Right atrium auricular region (tissue), 2 donors: ENCODE measurements around the gene YJU2. TPM values are rescaled to one million over a fixed set of nuclear protein-coding genes. Genes with fewer than 3 reads are reported as not detected.
A peak's percentile ranks its signal among the peaks of the same experiment; 100 is the strongest.

Experiments
- DNase-seq: peaks from one replicate; pipeline ENCODE4 v3.0.0-alpha.2; 2019; ENCODE audit warnings: low spot score
- H3K27ac ChIP-seq, 2 donors: fragments of 200-600 bp; sonication (generic); 1 replicate in 1 of 2; 2 replicates in 1 of 2; pipeline ENCODE4 v1.5.1; 2016 to 2019
- H3K27me3 ChIP-seq, 2 donors: fragments of 200-600 bp; sonication (generic); one replicate each; pipeline versions ENCODE4 v1.5.1 to v1.6.0; 2017 to 2019
- H3K36me3 ChIP-seq: fragments of 200-600 bp; sonication (generic); one replicate; pipeline ENCODE4 v1.5.1; 2016
- H3K4me1 ChIP-seq, 2 donors: fragments of 200-600 bp; sonication (generic); one replicate each; pipeline versions ENCODE4 v1.5.1 to v1.6.0; 2017 to 2019
- H3K4me3 ChIP-seq, 2 donors: fragments of 200-600 bp; sonication (generic); 1 replicate in 1 of 2; 2 replicates in 1 of 2; pipeline ENCODE4 v1.5.1; 2017 to 2019; ENCODE audit warnings: mild to moderate bottlenecking in 1 of 2, moderate library complexity in 1 of 2
- H3K9me3 ChIP-seq, 2 donors: fragments of 200-600 bp; sonication (generic); one replicate each; pipeline ENCODE4 v1.5.1; 2019
- total RNA-seq, 2 donors: library from RNA; depleted of rRNA; stranded (reverse); fragments of >200 nt; gene quantifications; one replicate each; pipeline ENCODE4 v1.1.0, GENCODE V29; 2016
- TF ChIP-seq, protein P1 (sequence below), 2 donors: fragments of 200-600 bp; sonication (generic); IDR thresholded peaks; one replicate each; pipeline ENCODE4 v1.5.1; 2019; ENCODE audit warnings: antibody characterized with exemption in 2 of 2

The YJU2 gene
- total RNA-seq, 2 donors from 2014 or later: 9.1 to 17.6 TPM

DNA sequence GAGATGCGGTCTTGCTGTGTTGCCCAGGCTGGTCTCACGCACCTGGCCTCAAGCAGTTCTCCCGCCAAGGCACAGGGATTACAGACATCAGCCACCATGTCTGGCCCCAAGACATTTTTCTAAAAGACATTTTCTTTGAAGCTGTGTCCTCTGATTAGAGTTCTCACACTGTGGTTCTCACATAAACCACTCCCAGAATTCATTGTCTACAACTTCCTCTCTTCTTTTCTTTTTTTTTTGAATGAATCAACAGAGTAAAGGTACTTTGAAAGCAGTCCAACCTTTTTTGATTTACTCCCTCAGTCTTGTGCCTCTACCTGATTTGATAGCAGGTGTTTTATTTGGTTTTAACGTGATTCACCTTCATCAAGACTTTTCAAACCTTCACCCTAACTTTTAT, 17.9 kb downstream of the YJU2 start:
- TF ChIP-seq, protein P1, sequence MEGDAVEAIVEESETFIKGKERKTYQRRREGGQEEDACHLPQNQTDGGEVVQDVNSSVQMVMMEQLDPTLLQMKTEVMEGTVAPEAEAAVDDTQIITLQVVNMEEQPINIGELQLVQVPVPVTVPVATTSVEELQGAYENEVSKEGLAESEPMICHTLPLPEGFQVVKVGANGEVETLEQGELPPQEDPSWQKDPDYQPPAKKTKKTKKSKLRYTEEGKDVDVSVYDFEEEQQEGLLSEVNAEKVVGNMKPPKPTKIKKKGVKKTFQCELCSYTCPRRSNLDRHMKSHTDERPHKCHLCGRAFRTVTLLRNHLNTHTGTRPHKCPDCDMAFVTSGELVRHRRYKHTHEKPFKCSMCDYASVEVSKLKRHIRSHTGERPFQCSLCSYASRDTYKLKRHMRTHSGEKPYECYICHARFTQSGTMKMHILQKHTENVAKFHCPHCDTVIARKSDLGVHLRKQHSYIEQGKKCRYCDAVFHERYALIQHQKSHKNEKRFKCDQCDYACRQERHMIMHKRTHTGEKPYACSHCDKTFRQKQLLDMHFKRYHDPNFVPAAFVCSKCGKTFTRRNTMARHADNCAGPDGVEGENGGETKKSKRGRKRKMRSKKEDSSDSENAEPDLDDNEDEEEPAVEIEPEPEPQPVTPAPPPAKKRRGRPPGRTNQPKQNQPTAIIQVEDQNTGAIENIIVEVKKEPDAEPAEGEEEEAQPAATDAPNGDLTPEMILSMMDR (IDR thresholded peaks at IDR 0.05): no peak
- peaks cover 0 to 3% of the 10 kb centered on the region in 2 donors for H3K4me1 ChIP-seq
- no peak overlapping the region for H3K4me3 ChIP-seq
- no peaks in the 10 kb centered on the region for H3K27me3 ChIP-seq
- H3K36me3 ChIP-seq: peaks cover 57% of the 10 kb centered on the region
- no peak overlapping the region for H3K27ac ChIP-seq
- DNase-seq: no peak
- H3K9me3 ChIP-seq: no peaks in the 10 kb centered on the region

DNA sequence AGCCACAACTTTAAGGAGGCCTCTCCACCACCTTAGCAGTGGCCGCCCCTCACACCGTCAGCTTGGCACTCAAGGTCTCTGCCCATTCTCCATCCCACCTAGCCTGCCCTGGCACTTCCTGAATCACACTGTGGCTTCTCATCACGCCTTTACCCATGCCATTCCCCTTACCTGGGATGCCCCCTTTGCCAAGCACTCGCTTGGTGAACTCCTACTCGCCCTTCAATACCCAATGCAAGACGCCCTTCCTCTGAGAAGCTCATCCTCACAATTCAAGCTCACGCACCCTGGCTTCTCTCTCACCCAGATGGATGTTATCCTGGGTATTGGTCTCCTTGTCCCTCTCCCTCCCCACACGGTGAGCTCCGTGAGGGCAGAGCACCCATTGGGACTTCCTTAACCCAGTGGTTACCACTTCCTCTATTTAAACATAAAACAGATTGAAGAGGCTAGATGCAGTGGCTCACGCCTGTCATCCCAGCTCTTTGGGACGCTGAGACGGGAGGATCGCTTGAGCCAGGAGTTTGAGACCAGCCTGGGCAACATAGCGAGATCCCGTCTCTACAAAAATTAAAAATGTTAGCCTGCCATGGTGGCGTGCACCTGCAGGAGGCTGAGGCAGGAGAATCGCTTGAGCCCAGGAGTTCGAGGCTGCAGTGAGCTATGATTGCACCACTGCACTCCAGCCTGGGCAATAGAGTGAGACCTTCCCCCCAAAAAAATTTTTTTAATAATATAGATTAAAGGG, 19.5 kb downstream of the YJU2 start:
- Histone ChIP-seq H3K36me3 (peaks cover 41% of the 10 kb centered on the region), H3K4me1 (peaks cover 0 to 3% of the 10 kb centered on the region in 2 donors), H3K27ac (no peak overlapping the region), H3K27me3 (no peaks in the 10 kb centered on the region), H3K9me3 (no peaks in the 10 kb centered on the region), H3K4me3 (no peak overlapping the region)
- DNase-seq: no peak
- TF ChIP-seq, protein P1 (IDR thresholded peaks at IDR 0.05): no peak

DNA sequence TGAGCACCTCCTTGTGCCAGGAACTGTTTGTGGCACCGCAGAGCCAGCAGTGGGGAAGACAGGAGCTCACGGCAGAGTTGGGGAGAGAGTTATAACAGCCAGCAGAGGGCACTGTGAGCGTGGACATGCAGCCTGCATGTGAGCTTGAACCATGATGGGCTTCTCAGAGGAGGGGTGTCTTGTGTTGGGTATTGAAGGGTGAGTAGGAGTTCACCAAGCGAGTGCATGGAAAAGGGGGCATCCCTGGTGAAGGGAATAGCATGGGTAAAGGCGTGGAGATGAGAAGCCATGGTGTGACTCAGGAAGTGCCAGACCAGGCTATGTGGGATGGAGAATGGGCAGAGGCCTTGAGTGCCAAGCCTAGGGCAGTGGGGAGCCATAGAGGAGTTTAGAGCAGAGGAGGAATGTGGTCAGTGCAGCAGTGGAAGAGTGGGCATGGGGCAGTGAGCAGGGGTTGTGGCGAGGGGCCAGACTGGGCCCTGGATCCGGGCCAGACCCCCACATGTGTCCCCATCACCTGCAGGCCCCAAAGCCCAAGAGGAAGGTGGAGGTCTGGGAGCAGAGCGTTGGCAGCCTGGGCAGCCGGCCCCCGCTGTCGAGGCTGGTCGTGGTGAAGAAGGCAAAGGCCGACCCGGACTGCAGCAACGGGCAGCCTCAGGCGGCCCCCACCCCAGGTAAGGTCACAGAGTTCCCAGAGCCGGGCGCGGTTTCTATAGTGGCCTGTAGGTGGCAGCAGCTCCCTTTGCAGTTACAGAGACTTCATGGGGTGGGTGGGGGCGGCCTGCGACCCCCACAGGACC, 20.4 kb downstream of the YJU2 start:
- Histone ChIP-seq H3K9me3 (no peaks in the 10 kb centered on the region), H3K27me3 (no peaks in the 10 kb centered on the region), H3K36me3 (peaks cover 35% of the 10 kb centered on the region), H3K4me1 (peaks cover 0 to 3% of the 10 kb centered on the region in 2 donors), H3K4me3 (no peak overlapping the region), H3K27ac (no peak overlapping the region)
- DNase-seq: no peak
- TF ChIP-seq, protein P1 (IDR thresholded peaks at IDR 0.05): peak; percentile 84 to 90

DNA sequence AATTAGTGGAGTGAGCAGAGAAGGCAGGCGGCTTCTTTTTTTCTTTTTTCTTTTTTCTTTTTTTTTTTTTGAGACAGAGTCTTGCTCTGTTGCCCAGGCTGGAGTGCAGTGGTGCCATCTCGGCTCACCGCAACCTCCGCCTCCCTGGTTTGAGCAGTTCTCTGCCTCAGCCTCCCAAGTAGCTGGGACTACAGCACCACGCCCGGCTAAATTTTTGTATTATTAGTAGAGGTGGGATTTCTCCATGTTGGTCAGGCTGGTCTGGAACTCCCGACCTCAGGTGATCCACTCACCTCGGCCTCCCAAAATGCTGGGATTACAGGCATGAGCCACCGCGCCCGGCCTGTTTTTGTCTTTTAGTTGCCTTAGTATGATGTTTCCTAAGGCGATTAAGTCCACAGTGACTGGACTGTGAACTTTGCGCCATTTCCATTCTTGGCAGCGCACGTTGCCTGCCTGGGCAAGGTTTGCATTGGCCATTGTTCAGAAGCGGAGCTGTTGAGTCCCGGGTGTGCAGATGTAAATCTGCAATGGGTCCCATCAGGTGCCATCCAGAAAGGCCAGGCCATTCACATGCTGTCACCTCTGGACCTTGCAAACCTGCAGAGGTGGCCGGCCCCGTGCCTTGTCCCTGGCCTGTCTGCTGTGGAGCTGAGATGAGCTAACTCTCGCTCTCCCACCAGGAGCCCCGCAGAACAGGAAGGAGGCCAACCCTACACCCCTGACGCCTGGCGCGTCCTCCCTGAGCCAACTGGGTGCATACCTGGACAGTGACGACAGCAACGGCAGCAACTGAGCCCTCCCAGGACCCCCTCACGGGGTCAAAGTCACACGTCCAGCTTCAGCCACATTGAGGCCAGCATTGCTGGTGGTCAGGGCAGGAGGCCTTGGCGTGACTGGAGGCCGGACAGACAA, 21.3 kb downstream of the YJU2 start:
- H3K9me3 ChIP-seq: no peaks in the 10 kb centered on the region
- peak overlapping the region in 1 of 2 donors; percentile 54 for H3K27ac ChIP-seq
- H3K4me3 ChIP-seq: no peak overlapping the region
- no peak for DNase-seq
- H3K4me1 ChIP-seq: peaks cover 0 to 3% of the 10 kb centered on the region in 2 donors
- no peaks in the 10 kb centered on the region for H3K27me3 ChIP-seq
- TF ChIP-seq, protein P1 (IDR thresholded peaks at IDR 0.05): peak in 1 of 2 donors; percentile 0
- H3K36me3 ChIP-seq: peaks cover 27% of the 10 kb centered on the region

DNA sequence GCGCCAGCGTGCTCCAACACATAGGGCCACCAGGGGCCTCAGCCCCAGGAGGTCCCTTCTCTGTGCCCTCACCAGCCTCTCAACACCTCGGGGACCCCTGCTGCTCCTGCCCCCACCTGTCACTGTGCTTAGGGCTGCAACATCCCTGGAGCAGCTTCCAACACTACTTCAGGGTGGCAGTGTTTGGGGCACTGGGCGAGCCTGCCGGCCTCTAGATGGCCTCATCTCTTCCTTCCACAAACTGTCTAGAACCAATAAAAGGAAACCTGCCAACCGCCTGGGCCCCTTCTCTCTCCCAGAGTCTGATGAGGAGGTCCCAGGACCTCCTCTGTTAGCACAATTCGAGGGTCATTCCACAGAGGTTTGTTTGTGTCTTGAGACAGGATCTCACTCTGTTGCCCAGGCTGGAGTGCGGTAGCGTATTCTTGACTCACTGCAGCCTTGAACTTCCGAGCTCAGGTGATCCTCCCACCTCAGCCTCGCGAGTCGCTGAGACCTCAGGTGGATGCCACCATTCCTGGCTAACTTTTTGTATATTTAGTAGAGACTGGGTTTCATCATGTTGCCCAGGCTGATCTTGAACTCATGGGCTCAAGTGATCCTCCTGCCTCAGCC, 22.0 kb downstream of the YJU2 start:
- Histone ChIP-seq H3K27ac (peak overlapping the region in 1 of 2 donors; percentile 54), H3K36me3 (peaks cover 20% of the 10 kb centered on the region), H3K9me3 (no peaks in the 10 kb centered on the region), H3K27me3 (no peaks in the 10 kb centered on the region), H3K4me3 (no peak overlapping the region), H3K4me1 (peaks cover 0 to 3% of the 10 kb centered on the region in 2 donors)
- no peak for DNase-seq
- TF ChIP-seq, protein P1 (IDR thresholded peaks at IDR 0.05): peak in 1 of 2 donors; percentile 19
